Natural killer cell treated with Interleukin-12 subunit alpha and Interleukin-12 subunit beta and Interleukin-15 and Interleukin-18, amount 100 ng/mL, for 72 hours (primary cell): ENCODE data around the gene SERPINA9. TPM values are rescaled to one million over a fixed set of nuclear protein-coding genes. Genes with fewer than 3 reads are reported as not detected.

Source experiments
- ATAC-seq, 2 donors: fragments of 150-1000 bp; cut with Tn5 transposase in 1 of 2; sonication (Bioruptor Pico), chemical (Tn5 transposase) in 1 of 2; 2 replicates each; pipeline ENCODE4 v1.10.0; 2021
- DNase-seq: peaks from one replicate; pipeline ENCODE4 v3.0.0; 2022; ENCODE audit warnings: low spot score
- H3K27ac Mint-ChIP-seq, 2 donors: 1 replicate in 1 of 2; 2 replicates in 1 of 2; pipeline ENCODE4 v1.8.0; 2022; ENCODE audit warnings: mixed read lengths in 2 of 2, mild to moderate bottlenecking in 1 of 2, moderate library complexity in 1 of 2
- H3K27me3 Mint-ChIP-seq, 2 donors: 1 replicate in 1 of 2; 2 replicates in 1 of 2; pipeline ENCODE4 v1.8.0; 2022; ENCODE audit warnings: mixed read lengths in 2 of 2
- H3K36me3 Mint-ChIP-seq: one replicate; pipeline ENCODE4 v1.8.0; 2022; ENCODE audit warnings: mixed read lengths
- H3K4me1 Mint-ChIP-seq, 2 donors: 1 replicate in 1 of 2; 2 replicates in 1 of 2; pipeline ENCODE4 v1.8.0; 2022; ENCODE audit warnings: low read depth in 2 of 2, mixed read lengths in 2 of 2, mild to moderate bottlenecking in 1 of 2
- H3K4me3 Mint-ChIP-seq: one replicate; pipeline ENCODE4 v1.8.0; 2022; ENCODE audit warnings: mixed read lengths
- H3K9me3 Mint-ChIP-seq: 2 replicates; pipeline ENCODE4 v1.8.0; 2022; ENCODE audit warnings: mixed read lengths
- total RNA-seq, 2 donors: library from RNA; stranded (reverse); gene quantifications; one replicate each; pipeline ENCODE4 v1.2.3, GENCODE V29; 2022

Gene SERPINA9
- total RNA-seq, 2 donors from 2014 or later = not detected

- Mint-ChIP-seq H3K9me3 (no peaks in the 10 kb centered on the region), H3K36me3 (no peaks in the 10 kb centered on the region)
Observed at GRCh38 chr14:94448071-94448808, 27.8 kb downstream of the SERPINA9 start.

DNA sequence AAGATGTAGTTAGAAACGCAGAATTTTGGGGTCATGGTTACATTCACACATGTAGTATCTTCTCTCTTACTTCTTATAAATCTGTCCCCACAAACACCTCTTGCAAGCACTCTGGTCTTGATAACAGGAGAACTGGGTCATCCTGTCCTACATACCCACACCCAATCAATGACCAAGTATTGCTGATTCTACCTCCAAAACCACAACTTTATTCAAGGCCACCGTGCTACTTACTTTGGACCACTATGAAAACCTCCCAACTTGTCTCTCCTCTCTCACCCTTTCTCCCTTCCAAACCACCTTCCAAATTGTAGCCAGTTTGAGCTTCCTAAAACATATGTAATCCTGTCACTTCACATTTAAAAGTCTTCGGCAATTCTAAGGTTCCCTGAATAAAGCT, 28.8 kb downstream of the SERPINA9 start:
- Mint-ChIP-seq H3K9me3 (no peaks in the 10 kb centered on the region), H3K27ac (no peak overlapping the region), H3K4me3 (no peak overlapping the region), H3K36me3 (no peaks in the 10 kb centered on the region), H3K4me1 (no peaks in the 10 kb centered on the region), H3K27me3 (peaks cover 18 to 22% of the 10 kb centered on the region in 2 donors)
- DNase-seq = no peak
- no peak for ATAC-seq

More at GRCh38 chr14:94448071-94448808, 27.8 kb downstream of the SERPINA9 start:
- peak in 1 of 2 donors; percentile 15 for ATAC-seq
- peaks cover 21 to 22% of the 10 kb centered on the region in 2 donors for H3K27me3 Mint-ChIP-seq
- no peak overlapping the region for H3K27ac Mint-ChIP-seq
- DNase-seq = no peak
- H3K4me3 Mint-ChIP-seq = no peak overlapping the region
- no peaks in the 10 kb centered on the region for H3K4me1 Mint-ChIP-seq

- Mint-ChIP-seq H3K4me1 (no peaks in the 10 kb centered on the region), H3K4me3 (no peak overlapping the region), H3K36me3 (no peaks in the 10 kb centered on the region), H3K27me3 (peaks cover 20 to 32% of the 10 kb centered on the region in 2 donors), H3K27ac (no peak overlapping the region), H3K9me3 (no peaks in the 10 kb centered on the region)
- DNase-seq = no peak
- no peak for ATAC-seq
Observed at GRCh38 chr14:94446126-94446525, 29.9 kb downstream of the SERPINA9 start.

- no peaks in the 10 kb centered on the region for H3K9me3 Mint-ChIP-seq
- H3K4me3 Mint-ChIP-seq = no peak overlapping the region
- DNase-seq (no peak), ATAC-seq (no peak)
- no peaks in the 10 kb centered on the region for H3K36me3 Mint-ChIP-seq
- no peak overlapping the region for H3K27ac Mint-ChIP-seq
- H3K27me3 Mint-ChIP-seq = peaks cover 14 to 32% of the 10 kb centered on the region in 2 donors
- no peaks in the 10 kb centered on the region for H3K4me1 Mint-ChIP-seq
Observed at GRCh38 chr14:94445003-94445402, 31.0 kb downstream of the SERPINA9 start.

DNA sequence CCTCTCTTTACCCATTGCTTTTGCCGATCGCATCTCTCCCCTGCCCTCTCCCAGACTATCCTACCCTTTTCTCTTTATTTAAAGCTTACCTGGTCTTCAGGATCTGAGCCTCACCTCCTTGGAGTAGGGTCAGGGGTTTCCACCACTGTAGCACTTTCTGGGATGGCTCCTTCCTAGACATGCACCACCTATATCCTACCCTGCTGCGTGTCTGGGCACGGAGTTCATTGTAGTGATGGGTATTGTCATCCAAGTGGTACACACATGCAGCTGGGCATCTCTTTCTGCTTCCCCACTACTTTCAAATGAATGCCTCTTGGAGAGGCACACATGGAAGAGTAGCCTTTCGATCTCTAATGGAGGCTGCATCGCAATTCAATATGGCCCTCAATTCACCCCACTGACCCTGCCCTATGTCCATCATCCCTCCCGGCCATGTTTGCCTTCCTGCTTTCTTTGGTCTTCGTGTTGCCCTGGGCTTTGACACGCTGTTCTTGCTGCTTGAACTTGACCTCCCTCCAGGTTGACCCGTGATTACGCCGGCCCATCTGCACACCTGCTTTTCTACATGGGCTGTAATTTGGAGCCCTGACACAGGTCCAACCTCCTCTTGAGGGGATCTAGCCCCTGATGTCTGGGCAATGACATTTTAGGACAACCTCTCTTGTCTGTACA, 34.3 kb downstream of the SERPINA9 start:
- ATAC-seq = no peak
- Mint-ChIP-seq H3K9me3 (no peaks in the 10 kb centered on the region), H3K27ac (no peak overlapping the region), H3K36me3 (no peaks in the 10 kb centered on the region), H3K27me3 (peaks cover 9 to 32% of the 10 kb centered on the region in 2 donors), H3K4me3 (no peak overlapping the region), H3K4me1 (no peaks in the 10 kb centered on the region)
- DNase-seq = no peak

GRCh38 chr14:94441130-94441529, 34.9 kb downstream of the SERPINA9 start:
- Mint-ChIP-seq H3K9me3 (no peaks in the 10 kb centered on the region), H3K27me3 (peaks cover 12 to 32% of the 10 kb centered on the region in 2 donors), H3K4me3 (no peak overlapping the region), H3K36me3 (no peaks in the 10 kb centered on the region), H3K4me1 (no peaks in the 10 kb centered on the region), H3K27ac (no peak overlapping the region)
- ATAC-seq (no peak), DNase-seq (no peak)

DNA sequence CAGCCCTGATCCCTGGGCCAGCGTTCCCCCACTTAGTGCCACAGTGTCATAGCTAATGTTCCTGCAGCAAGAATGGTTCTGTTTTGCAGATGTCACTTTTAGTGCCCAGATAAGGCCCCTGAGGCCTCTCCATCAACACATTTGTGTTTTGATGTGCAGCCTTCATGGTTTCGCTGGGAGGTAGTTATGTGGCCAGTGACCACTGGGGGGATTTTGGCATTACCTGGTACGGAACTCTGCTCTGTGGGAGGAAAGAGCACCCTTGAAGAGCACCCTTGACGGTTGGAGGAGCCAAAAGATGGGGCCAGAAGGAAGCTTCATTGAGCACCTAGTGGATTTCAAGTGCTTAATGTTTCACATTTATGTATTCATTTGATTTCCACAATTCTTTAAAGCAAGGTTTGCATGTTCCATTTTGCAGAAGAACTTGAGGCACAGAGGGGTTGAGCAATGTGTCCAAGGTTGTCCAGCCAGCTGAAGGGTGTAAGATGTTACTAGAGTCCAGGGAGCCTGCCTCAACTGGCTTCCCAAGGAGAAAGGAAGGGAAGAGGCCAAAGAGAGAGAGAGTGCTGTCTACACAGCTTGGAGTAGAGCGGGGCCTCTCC, 36.4 kb downstream of the SERPINA9 start:
- H3K4me3 Mint-ChIP-seq = no peak overlapping the region
- DNase-seq (no peak), ATAC-seq (no peak)
- H3K27ac Mint-ChIP-seq = no peak overlapping the region
- no peaks in the 10 kb centered on the region for H3K4me1 Mint-ChIP-seq
- no peaks in the 10 kb centered on the region for H3K9me3 Mint-ChIP-seq
- H3K27me3 Mint-ChIP-seq = peaks cover 17 to 32% of the 10 kb centered on the region in 2 donors
- H3K36me3 Mint-ChIP-seq = no peaks in the 10 kb centered on the region

- H3K27ac Mint-ChIP-seq = no peak overlapping the region
- H3K4me1 Mint-ChIP-seq = peaks cover 0 to under 1% of the 10 kb centered on the region in 2 donors
- peaks cover 17 to 19% of the 10 kb centered on the region in 2 donors for H3K27me3 Mint-ChIP-seq
- H3K9me3 Mint-ChIP-seq = no peaks in the 10 kb centered on the region
- ATAC-seq (no peak), DNase-seq (no peak)
- H3K36me3 Mint-ChIP-seq = no peaks in the 10 kb centered on the region
- no peak overlapping the region for H3K4me3 Mint-ChIP-seq
Observed at GRCh38 chr14:94428610-94429009, 47.4 kb downstream of the SERPINA9 start.

GRCh38 chr14:94427016-94427613, 48.9 kb downstream of the SERPINA9 start:
- peaks cover 23% of the 10 kb centered on the region in 2 donors for H3K27me3 Mint-ChIP-seq
- H3K9me3 Mint-ChIP-seq = no peaks in the 10 kb centered on the region
- H3K27ac Mint-ChIP-seq = no peak overlapping the region
- ATAC-seq = no peak
- no peak overlapping the region for H3K4me3 Mint-ChIP-seq
- H3K4me1 Mint-ChIP-seq = peaks cover 0 to 4% of the 10 kb centered on the region in 2 donors
- no peaks in the 10 kb centered on the region for H3K36me3 Mint-ChIP-seq
- DNase-seq = no peak

- no peak for ATAC-seq
- no peak for DNase-seq
- Mint-ChIP-seq H3K4me1 (peaks cover 0 to 4% of the 10 kb centered on the region in 2 donors), H3K4me3 (no peak overlapping the region), H3K36me3 (no peaks in the 10 kb centered on the region), H3K9me3 (no peaks in the 10 kb centered on the region), H3K27ac (no peak overlapping the region), H3K27me3 (peaks cover 21 to 26% of the 10 kb centered on the region in 2 donors)
Observed at GRCh38 chr14:94426526-94426925, 49.5 kb downstream of the SERPINA9 start.

DNA sequence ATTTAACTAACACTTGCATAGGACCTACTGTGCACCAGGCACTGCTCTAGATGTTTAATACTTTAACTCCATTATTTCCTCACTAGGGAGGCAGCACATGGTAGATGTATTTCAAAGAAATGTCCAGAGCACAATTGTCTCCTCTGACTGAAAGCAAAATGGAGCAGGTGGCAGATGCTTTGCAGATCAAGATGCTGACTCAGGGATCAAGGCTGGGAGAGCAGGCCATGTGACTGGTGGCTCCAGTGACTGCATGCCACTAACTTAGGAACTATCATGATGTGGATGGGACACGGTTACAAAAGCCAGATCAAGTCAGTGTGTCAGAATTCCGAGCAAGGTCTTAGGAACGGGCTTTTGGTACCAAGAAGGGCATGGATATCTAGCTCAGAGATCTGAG, 51.6 kb downstream of the SERPINA9 start:
- H3K4me3 Mint-ChIP-seq = no peak overlapping the region
- no peaks in the 10 kb centered on the region for H3K36me3 Mint-ChIP-seq
- DNase-seq = no peak
- no peak overlapping the region for H3K27ac Mint-ChIP-seq
- ATAC-seq = no peak
- no peaks in the 10 kb centered on the region for H3K9me3 Mint-ChIP-seq
- H3K4me1 Mint-ChIP-seq = peaks cover 0 to 4% of the 10 kb centered on the region in 2 donors
- peaks cover 24 to 38% of the 10 kb centered on the region in 2 donors for H3K27me3 Mint-ChIP-seq

DNA sequence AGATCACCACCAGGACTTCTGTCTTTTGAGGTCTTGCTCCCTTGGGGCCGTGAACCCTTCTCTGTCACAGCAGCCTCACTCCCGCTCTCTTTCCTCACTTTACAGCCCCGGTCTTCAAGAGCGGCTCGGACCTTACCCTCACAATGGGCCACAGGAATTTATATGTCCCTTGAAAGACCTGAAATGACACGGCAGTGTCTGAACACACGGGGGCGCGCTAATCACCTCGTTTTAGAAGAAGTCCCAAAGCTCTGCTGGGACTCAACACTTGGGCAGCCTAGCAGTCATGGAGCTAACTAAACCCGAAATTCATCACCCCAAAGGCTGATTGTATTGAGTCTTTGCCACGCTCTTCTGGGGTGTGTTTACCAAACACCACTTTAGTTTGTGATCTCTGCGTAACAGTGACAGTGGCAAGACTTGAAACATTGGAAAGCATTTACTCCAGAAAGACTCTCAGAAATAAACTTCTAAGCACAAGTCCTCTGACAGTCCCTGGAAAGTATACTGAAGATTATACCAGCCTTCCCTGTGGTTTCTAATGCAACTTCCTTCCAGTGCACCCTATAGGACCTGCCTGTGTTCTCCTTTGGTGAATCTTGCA, 52.4 kb downstream of the SERPINA9 start:
- Mint-ChIP-seq H3K4me1 (peaks cover 0 to 4% of the 10 kb centered on the region in 2 donors), H3K4me3 (no peak overlapping the region), H3K27ac (no peak overlapping the region), H3K36me3 (no peaks in the 10 kb centered on the region), H3K9me3 (no peaks in the 10 kb centered on the region), H3K27me3 (peaks cover 24 to 39% of the 10 kb centered on the region in 2 donors)
- DNase-seq = no peak
- no peak for ATAC-seq

DNA sequence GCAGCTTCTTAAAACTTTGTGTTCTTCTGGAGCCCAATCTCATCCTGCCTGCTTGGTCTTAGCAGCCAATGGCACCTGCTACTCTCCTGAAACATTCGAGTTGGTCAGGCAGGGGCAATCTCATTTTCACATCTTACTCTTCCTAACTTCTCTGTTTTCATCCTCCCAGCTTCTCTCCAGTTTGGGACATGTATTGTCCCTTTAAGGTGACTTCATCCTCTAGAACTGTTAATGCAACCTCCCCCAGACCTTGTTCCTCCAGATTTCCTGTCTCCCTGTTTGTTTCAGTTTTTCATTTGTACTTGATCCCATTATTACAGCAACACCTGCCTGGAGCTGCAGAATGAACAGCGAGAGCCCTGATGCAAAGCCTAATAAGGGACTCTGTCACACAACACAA, 54.7 kb downstream of the SERPINA9 start:
- Mint-ChIP-seq H3K4me3 (no peak overlapping the region), H3K27ac (no peak overlapping the region), H3K9me3 (peaks cover 3% of the 10 kb centered on the region), H3K27me3 (peaks cover 31 to 41% of the 10 kb centered on the region in 2 donors), H3K4me1 (peaks cover 0 to 4% of the 10 kb centered on the region in 2 donors), H3K36me3 (no peaks in the 10 kb centered on the region)
- no peak for DNase-seq
- ATAC-seq = no peak
